Activated CD4-positive, alpha-beta T cell treated with anti-CD3 and anti-CD28 coated beads for 1 hour (primary cell): ENCODE measurements around the gene EXOC4.
"Not testable (repeated sequence)": the region's sequence is repeated elsewhere in the genome, so short reads cannot be mapped to it uniquely, and the experiment has no call there.

Experiments
- DNase-seq: peaks from one replicate; pipeline ENCODE4 v3.0.0-alpha.2; 2020

Gene EXOC4

GRCh38 chr7:133642907-133643306, 390.0 kb downstream of the EXOC4 start:
- no peak for DNase-seq

GRCh38 chr7:133643652-133644051, 390.8 kb downstream of the EXOC4 start:
- not testable (repeated sequence) for DNase-seq

GRCh38 chr7:133645884-133646391, 393.1 kb downstream of the EXOC4 start:
- no peak for DNase-seq

- DNase-seq, result no peak
Observed at GRCh38 chr7:133646472-133647315, 393.8 kb downstream of the EXOC4 start.

GRCh38 chr7:133649593-133649992, 396.7 kb downstream of the EXOC4 start:
- DNase-seq, result no peak

- no peak for DNase-seq
Observed at GRCh38 chr7:133650069-133650468, 397.2 kb downstream of the EXOC4 start.

- no peak for DNase-seq
Observed at GRCh38 chr7:133650487-133651300, 397.8 kb downstream of the EXOC4 start.

GRCh38 chr7:133652547-133652946, 399.7 kb downstream of the EXOC4 start:
- no peak for DNase-seq

GRCh38 chr7:133654547-133654946, 401.7 kb downstream of the EXOC4 start:
- no peak for DNase-seq

GRCh38 chr7:133662276-133662675, 409.4 kb downstream of the EXOC4 start:
- DNase-seq, result no peak

- DNase-seq, result no peak
Observed at GRCh38 chr7:133662830-133663229, 410.0 kb downstream of the EXOC4 start.

- no peak for DNase-seq
Observed at GRCh38 chr7:133664528-133664927, 411.6 kb downstream of the EXOC4 start.

- DNase-seq, result no peak
Observed at GRCh38 chr7:133668296-133669060, 415.6 kb downstream of the EXOC4 start.

GRCh38 chr7:133669061-133669455, 416.2 kb downstream of the EXOC4 start:
- no peak for DNase-seq

GRCh38 chr7:133670250-133670649, 417.4 kb downstream of the EXOC4 start:
- DNase-seq, result no peak

- DNase-seq, result no peak
Observed at GRCh38 chr7:133672866-133673265, 420.0 kb downstream of the EXOC4 start.

- DNase-seq, result no peak
Observed at GRCh38 chr7:133674079-133674763, 421.3 kb downstream of the EXOC4 start.

- DNase-seq, result no peak
Observed at GRCh38 chr7:133675510-133676218, 422.8 kb downstream of the EXOC4 start.

GRCh38 chr7:133676805-133677370, 424.0 kb downstream of the EXOC4 start:
- DNase-seq, result no peak

- DNase-seq, result no peak
Observed at GRCh38 chr7:133678137-133678814, 425.4 kb downstream of the EXOC4 start.

- no peak for DNase-seq
Observed at GRCh38 chr7:133679977-133680376, 427.1 kb downstream of the EXOC4 start.
